Activated T-cell treated with anti-CD3 and anti-CD28 coated beads, Interleukin-2, amount 50 U/mL, for 72 hours (primary cell): ENCODE results near the gene DDR1. TPM values are rescaled to one million over a fixed set of nuclear protein-coding genes. Genes with fewer than 3 reads are reported as not detected.

Experiments
- ATAC-seq, 2 donors: fragments of 150-1000 bp; cut with Tn5 transposase; replicated peaks in 1 of 2; 2 replicates each; pipeline ENCODE4 v1.10.0; 2021; ENCODE audit warnings: moderate library complexity in 2 of 2, mild to moderate bottlenecking in 1 of 2
- DNase-seq, 2 donors: peaks; one replicate each; pipeline ENCODE4 v3.0.0; 2021 to 2022; ENCODE audit warnings: mixed read lengths in 1 of 2
- H3K27ac Mint-ChIP-seq: one replicate; pipeline ENCODE4 v1.8.0; 2022; ENCODE audit warnings: mild to moderate bottlenecking, moderate library complexity, mixed read lengths
- H3K27me3 Mint-ChIP-seq: one replicate; pipeline ENCODE4 v1.8.0; 2022; ENCODE audit warnings: low read depth, mixed read lengths
- H3K36me3 Mint-ChIP-seq, 2 donors: one replicate each; pipeline ENCODE4 v1.8.0; 2022; ENCODE audit warnings: mixed read lengths in 2 of 2, mild to moderate bottlenecking in 1 of 2; ENCODE audit not compliant: insufficient read depth in 2 of 2
- H3K4me1 Mint-ChIP-seq: one replicate; pipeline ENCODE4 v1.8.0; 2022; ENCODE audit warnings: low read depth, mixed read lengths
- H3K4me3 Mint-ChIP-seq, 2 donors: one replicate each; pipeline ENCODE4 v1.8.0; 2022; ENCODE audit warnings: mild to moderate bottlenecking in 2 of 2, mixed read lengths in 2 of 2, moderate library complexity in 2 of 2
- H3K9me3 Mint-ChIP-seq, 2 donors: one replicate each; pipeline ENCODE4 v1.8.0; 2022; ENCODE audit warnings: mixed read lengths in 2 of 2
- total RNA-seq, 2 donors: library from RNA; stranded (reverse); gene quantifications; one replicate each; pipeline ENCODE4 v1.2.3, GENCODE V29; 2022

Gene DDR1
- total RNA-seq, 2 donors from 2014 or later, result 9.4 to 11.6 TPM

DNA sequence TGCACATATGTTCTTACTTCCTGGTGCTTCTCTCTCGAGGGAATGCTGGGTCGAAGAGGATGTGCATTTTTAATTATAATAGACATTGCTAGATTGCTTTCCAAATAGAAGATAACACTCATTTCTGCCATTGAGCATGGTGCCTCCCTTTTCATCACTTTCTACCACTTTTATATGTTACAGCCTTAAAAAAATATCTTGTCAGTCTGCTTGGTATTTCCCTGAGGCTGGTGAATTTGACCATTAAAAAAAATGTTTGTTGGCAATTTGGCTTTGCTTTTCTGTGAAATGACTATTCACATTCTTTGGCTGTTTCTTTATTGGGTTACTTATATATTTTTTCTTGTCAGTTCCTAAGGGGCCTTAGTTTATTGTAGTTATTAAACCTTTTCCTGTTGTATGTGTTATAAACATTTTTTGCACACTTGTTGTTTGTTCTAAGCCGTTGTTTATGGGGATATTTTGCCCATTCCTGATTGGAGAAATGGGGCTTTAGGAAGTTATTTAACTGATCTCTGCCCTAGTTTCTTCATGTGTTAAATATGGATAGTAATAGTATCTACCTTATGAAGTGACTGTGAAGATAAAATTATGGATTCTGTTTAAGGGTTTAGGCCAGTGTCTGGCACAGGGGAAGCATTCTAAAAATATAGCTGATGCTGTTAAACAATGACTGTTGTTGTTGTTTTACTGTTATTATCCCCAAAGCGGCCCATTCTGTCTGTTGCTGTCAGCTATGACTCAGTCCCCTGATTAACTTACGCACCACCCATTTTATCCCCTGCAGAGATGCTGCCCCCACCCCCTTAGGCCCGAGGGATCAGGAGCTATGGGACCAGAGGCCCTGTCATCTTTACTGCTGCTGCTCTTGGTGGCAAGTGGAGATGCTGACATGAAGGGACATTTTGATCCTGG, 3.8 kb downstream of the DDR1 start:
- Mint-ChIP-seq H3K9me3 (no peaks in the 10 kb centered on the region), H3K36me3 (no peaks in the 10 kb centered on the region), H3K4me3 (no peak overlapping the region), H3K27ac (no peak overlapping the region), H3K27me3 (no peaks in the 10 kb centered on the region), H3K4me1 (peaks cover 43% of the 10 kb centered on the region)
- DNase-seq (no peak), ATAC-seq (no peak)

DNA sequence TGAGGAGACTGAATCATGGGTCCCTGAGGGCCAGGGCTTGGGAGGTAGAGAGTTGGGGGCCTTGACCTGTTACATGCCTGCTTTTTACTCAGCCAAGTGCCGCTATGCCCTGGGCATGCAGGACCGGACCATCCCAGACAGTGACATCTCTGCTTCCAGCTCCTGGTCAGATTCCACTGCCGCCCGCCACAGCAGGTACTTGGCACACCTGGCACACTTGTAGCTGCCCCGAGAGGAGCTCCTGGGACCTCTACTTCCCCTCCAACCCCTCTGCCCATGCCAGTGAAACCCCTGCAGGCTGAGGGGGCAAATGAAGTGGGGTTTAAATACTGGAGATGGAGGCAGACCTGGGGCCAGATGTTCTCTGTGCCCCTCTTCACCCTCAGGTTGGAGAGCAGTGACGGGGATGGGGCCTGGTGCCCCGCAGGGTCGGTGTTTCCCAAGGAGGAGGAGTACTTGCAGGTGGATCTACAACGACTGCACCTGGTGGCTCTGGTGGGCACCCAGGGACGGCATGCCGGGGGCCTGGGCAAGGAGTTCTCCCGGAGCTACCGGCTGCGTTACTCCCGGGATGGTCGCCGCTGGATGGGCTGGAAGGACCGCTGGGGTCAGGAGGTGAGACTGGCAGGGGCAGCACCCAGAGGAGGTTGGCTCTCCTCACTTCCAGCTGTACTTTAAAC, 4.6 kb downstream of the DDR1 start:
- Mint-ChIP-seq H3K36me3 (no peaks in the 10 kb centered on the region), H3K27me3 (no peaks in the 10 kb centered on the region), H3K27ac (no peak overlapping the region), H3K4me3 (no peak overlapping the region), H3K4me1 (peaks cover 36% of the 10 kb centered on the region), H3K9me3 (no peaks in the 10 kb centered on the region)
- ATAC-seq (no peak), DNase-seq (no peak)

DNA sequence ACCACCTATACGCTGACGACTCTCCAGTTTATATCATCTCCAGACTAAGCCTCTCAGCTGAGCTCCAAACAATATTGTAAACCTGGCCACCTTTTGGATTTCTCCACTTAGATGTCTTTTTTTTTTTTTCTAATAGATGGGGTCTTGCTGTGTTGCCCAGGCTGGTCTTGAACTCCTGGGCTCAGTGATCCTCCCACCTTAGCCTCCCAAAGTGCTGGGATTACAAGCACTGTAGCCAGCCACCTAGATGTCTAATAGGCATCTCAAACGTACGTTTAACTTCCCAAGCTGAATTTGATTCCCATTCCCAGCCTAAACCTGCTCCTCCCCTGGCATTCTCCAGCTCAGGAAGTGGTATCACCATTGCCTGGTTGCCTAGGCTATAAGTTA, 5.2 kb downstream of the DDR1 start:
- Mint-ChIP-seq H3K36me3 (no peaks in the 10 kb centered on the region), H3K9me3 (no peaks in the 10 kb centered on the region), H3K4me1 (peaks cover 36% of the 10 kb centered on the region), H3K4me3 (no peak overlapping the region), H3K27ac (no peak overlapping the region), H3K27me3 (no peaks in the 10 kb centered on the region)
- DNase-seq (no peak), ATAC-seq (no peak)

DNA sequence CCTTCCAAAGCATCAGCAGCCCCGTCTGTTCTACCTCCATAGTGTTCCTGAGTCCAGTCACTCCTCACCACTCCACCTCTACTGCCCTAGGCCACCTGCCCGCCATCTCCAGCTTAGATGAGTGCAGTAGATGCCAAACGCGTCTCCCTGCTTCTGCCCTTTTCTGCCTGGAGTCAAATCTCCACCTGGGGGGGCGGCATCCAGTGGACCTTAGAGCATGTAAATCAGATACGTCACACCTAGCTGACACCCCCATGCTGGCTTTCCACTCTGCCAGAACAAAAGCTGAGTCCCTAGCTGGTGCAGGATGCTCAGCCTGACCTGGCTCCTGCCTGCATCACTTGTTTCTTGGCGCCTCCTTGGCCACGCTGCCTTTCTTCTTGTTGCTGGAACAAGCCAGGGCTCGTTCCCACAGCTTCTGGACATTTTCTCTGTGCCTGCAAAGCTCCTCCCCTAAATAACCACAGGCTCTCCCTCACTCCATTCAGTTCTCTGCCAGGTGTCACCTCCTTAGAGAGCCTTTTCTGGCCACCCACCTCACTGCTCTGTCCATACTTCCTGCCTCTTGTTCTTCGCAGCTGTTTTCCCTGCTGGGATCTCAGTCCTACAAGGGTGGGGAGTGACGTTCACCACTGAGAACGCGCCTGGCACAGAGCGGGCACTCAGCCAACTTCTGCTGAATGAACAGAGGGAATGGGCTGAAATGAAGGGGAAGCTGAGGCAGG, 5.8 kb downstream of the DDR1 start:
- no peaks in the 10 kb centered on the region for H3K9me3 Mint-ChIP-seq
- DNase-seq, result no peak
- peaks cover 0 to 2% of the 10 kb centered on the region in 2 donors for H3K36me3 Mint-ChIP-seq
- H3K4me3 Mint-ChIP-seq, result no peak overlapping the region
- H3K27me3 Mint-ChIP-seq, result no peaks in the 10 kb centered on the region
- H3K27ac Mint-ChIP-seq, result no peak overlapping the region
- no peak for ATAC-seq
- peaks cover 32% of the 10 kb centered on the region for H3K4me1 Mint-ChIP-seq

DNA sequence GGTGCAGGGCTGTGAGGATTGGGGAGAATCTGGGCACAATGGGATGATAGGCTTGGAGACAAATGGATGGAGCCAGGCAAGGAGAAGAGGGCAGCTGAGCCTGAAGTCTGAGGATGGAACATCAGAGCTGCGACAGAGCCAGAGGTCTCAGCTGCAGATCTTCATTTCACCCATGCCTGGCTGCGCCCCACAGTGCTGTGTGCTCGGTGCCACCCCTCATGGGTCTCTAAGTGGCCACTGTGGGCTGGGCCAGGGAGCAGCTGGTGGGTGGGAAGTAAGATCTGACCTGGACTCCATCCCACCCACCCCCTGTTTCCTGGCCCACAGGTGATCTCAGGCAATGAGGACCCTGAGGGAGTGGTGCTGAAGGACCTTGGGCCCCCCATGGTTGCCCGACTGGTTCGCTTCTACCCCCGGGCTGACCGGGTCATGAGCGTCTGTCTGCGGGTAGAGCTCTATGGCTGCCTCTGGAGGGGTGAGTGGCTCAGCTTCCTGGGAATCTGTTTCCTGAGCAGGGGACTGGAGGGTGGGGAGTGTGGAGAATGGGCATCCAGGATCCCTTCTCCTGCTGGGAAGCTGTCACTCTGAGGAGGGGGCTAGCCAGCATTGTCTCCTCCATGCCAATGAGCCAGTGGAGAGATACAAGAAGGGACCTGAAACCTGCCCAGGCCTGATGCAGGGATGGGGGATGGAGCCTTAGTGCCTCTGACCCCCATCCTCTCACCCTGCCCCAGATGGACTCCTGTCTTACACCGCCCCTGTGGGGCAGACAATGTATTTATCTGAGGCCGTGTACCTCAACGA, 6.5 kb downstream of the DDR1 start:
- Mint-ChIP-seq H3K9me3 (no peaks in the 10 kb centered on the region), H3K4me1 (peaks cover 24% of the 10 kb centered on the region), H3K27me3 (no peaks in the 10 kb centered on the region), H3K36me3 (peaks cover 0 to 2% of the 10 kb centered on the region in 2 donors), H3K4me3 (no peak overlapping the region), H3K27ac (no peak overlapping the region)
- DNase-seq (no peak), ATAC-seq (no peak)

DNA sequence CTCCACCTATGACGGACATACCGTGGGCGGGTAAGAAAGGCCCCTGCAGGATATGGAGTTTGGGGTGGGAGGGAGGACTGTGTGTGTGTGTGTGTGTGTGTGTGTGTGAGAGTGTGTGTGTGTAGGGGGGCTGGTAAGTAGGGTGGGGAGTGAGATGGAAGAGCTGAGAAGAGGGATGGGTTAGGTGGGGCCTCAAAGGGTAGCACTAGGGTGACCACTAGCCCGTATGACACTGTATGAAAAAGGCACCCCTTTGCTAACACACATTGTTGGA, 7.1 kb downstream of the DDR1 start:
- Mint-ChIP-seq H3K4me1 (peaks cover 19% of the 10 kb centered on the region), H3K36me3 (peaks cover 0 to 2% of the 10 kb centered on the region in 2 donors), H3K4me3 (no peak overlapping the region), H3K9me3 (no peaks in the 10 kb centered on the region), H3K27me3 (no peaks in the 10 kb centered on the region), H3K27ac (no peak overlapping the region)
- no peak for DNase-seq
- ATAC-seq, result no peak

DNA sequence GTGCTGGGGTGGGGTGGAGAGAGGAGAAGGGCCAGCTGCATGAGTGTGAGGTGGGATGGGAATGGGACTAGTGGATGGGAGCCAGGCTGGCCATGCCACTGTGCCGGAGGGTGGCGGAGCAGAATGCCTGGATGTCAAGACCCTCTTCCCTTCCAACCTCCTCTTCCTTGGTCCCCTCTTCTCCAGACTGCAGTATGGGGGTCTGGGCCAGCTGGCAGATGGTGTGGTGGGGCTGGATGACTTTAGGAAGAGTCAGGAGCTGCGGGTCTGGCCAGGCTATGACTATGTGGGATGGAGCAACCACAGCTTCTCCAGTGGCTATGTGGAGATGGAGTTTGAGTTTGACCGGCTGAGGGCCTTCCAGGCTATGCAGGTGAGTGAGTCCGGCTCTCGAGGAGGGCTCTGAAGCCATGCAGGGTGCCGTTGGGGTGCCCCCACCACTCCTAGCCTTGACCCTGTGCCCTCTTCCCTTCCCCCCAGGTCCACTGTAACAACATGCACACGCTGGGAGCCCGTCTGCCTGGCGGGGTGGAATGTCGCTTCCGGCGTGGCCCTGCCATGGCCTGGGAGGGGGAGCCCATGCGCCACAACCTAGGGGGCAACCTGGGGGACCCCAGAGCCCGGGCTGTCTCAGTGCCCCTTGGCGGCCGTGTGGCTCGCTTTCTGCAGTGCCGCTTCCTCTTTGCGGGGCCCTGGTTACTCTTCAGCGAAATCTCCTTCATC, 7.7 kb downstream of the DDR1 start:
- H3K27ac Mint-ChIP-seq, result no peak overlapping the region
- ATAC-seq (no peak), DNase-seq (no peak)
- peaks cover 0 to 2% of the 10 kb centered on the region in 2 donors for H3K36me3 Mint-ChIP-seq
- H3K27me3 Mint-ChIP-seq, result no peaks in the 10 kb centered on the region
- H3K9me3 Mint-ChIP-seq, result no peaks in the 10 kb centered on the region
- peaks cover 13% of the 10 kb centered on the region for H3K4me1 Mint-ChIP-seq
- H3K4me3 Mint-ChIP-seq, result no peak overlapping the region

DNA sequence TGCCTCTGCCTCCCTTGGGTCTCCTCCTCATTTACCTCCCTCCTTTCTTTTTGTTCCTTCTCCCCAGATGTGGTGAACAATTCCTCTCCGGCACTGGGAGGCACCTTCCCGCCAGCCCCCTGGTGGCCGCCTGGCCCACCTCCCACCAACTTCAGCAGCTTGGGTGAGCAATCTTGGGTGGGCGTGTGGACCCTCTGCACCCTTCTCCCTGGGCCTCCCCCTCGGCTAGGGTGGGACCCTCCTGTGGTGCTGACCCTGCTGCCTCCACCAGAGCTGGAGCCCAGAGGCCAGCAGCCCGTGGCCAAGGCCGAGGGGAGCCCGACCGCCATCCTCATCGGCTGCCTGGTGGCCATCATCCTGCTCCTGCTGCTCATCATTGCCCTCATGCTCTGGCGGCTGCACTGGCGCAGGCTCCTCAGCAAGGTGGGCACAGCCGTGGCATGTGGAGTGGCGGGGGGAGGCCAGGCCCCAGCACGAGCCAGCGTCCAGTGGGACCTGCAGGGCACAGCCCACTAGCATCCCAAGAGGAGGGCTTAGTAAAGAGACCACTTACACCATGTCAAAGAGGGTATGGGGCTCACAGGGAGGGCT, 8.8 kb downstream of the DDR1 start:
- Mint-ChIP-seq H3K36me3 (peaks cover 0 to 2% of the 10 kb centered on the region in 2 donors), H3K4me3 (no peak overlapping the region), H3K9me3 (no peaks in the 10 kb centered on the region), H3K27ac (no peak overlapping the region), H3K4me1 (peaks cover 4% of the 10 kb centered on the region), H3K27me3 (no peaks in the 10 kb centered on the region)
- DNase-seq, result no peak
- no peak for ATAC-seq

DNA sequence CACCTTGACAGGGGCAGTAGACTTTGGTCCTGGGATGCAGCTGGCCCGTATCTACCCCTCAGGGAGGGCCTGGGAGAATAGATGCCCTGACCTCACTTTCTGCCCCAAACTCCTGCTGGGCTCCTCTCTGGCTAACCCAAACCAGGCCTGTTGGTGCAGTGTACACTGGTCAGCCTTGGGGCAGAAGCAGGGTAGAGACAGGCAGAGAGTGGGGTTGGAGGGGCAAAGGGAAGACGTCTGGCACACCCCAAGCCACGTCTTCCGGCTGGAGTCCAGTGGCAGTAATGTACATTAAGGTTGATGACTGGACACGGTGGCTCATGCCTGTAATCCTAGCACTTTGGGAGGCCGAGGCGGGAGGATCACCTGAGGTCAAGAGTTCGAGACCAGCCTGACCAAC, 9.3 kb downstream of the DDR1 start:
- no peak for ATAC-seq
- H3K4me3 Mint-ChIP-seq, result no peak overlapping the region
- peaks cover 0 to 2% of the 10 kb centered on the region in 2 donors for H3K36me3 Mint-ChIP-seq
- no peaks in the 10 kb centered on the region for H3K27me3 Mint-ChIP-seq
- DNase-seq, result no peak
- H3K4me1 Mint-ChIP-seq, result no peaks in the 10 kb centered on the region
- no peak overlapping the region for H3K27ac Mint-ChIP-seq
- no peaks in the 10 kb centered on the region for H3K9me3 Mint-ChIP-seq

DNA sequence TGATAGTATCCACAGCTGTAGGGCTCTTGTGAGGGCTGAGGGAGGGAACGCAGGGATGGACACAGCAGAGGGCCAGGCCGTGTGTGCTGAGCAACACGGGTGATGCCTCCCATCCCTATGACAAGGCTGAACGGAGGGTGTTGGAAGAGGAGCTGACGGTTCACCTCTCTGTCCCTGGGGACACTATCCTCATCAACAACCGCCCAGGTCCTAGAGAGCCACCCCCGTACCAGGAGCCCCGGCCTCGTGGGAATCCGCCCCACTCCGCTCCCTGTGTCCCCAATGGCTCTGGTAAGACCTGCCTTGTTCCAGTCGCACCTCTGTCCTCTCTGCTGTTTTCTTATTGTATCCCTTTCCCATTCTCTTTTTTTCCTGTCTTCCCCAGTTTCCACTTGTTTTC, 10.1 kb downstream of the DDR1 start:
- no peak for DNase-seq
- H3K36me3 Mint-ChIP-seq, result peaks cover 0 to 2% of the 10 kb centered on the region in 2 donors
- ATAC-seq, result no peak
- no peaks in the 10 kb centered on the region for H3K9me3 Mint-ChIP-seq
- no peaks in the 10 kb centered on the region for H3K4me1 Mint-ChIP-seq
- H3K4me3 Mint-ChIP-seq, result no peak overlapping the region
- no peaks in the 10 kb centered on the region for H3K27me3 Mint-ChIP-seq
- no peak overlapping the region for H3K27ac Mint-ChIP-seq

DNA sequence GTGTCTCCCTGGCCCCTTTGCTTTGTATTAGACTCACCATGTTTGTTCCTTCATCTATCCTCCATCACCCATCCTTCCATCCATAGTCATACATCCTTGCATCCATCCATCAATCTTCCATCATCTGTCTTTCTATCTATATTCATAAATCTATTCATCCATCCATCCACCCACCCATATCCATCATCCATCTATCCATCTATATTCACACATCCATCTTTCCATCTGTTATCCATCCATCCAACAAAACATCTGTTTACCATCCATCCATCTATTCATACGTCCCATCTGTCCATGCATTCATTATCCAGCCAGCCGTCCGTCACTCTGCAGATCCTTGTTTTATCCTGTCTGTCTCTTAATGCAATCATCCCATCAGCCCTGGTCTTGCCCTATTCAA, 10.6 kb downstream of the DDR1 start:
- Mint-ChIP-seq H3K4me1 (no peaks in the 10 kb centered on the region), H3K9me3 (no peaks in the 10 kb centered on the region), H3K27me3 (no peaks in the 10 kb centered on the region), H3K4me3 (no peak overlapping the region), H3K36me3 (peaks cover 0 to 2% of the 10 kb centered on the region in 2 donors), H3K27ac (no peak overlapping the region)
- DNase-seq (no peak), ATAC-seq (no peak)

DNA sequence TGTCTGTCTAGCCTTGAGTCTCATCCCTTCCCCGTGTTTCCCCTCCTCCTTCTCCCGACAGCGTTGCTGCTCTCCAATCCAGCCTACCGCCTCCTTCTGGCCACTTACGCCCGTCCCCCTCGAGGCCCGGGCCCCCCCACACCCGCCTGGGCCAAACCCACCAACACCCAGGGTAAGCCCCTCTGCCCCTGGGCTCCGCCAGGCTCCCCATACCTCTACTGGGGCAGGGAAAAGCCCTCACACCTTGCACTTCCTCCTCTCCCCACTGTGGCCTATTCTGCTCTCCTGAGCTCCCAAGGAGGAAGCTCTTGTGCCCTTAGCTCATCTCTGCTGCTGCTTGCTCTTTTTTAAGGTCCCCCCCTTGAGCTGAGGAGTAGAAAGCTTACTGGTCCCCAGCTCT, 11.0 kb downstream of the DDR1 start:
- no peak overlapping the region for H3K4me3 Mint-ChIP-seq
- no peaks in the 10 kb centered on the region for H3K27me3 Mint-ChIP-seq
- ATAC-seq (no peak), DNase-seq (no peak)
- peaks cover 0 to 2% of the 10 kb centered on the region in 2 donors for H3K36me3 Mint-ChIP-seq
- H3K4me1 Mint-ChIP-seq, result no peaks in the 10 kb centered on the region
- H3K27ac Mint-ChIP-seq, result no peak overlapping the region
- no peaks in the 10 kb centered on the region for H3K9me3 Mint-ChIP-seq
